SU-DHL-6 (cell line): ENCODE data around the gene SCN4A.
"Not testable (repeated sequence)": the region's sequence is repeated elsewhere in the genome, so short reads cannot be mapped to it uniquely, and the experiment has no call there.

Experiments
- CTCF ChIP-seq: fragments of 200-600 bp; sonication (generic); IDR thresholded peaks from one replicate; pipeline ENCODE4 v1.5.1; 2017; ENCODE audit warnings: antibody characterized with exemption, mild to moderate bottlenecking, low read length, moderate library complexity; ENCODE audit not compliant: insufficient read depth, poor library complexity, severe bottlenecking
- EZH2phosphoT487 ChIP-seq: fragments of 200-600 bp; sonication (generic), shearing (Covaris generic); conservative IDR thresholded peaks from 2 replicates; pipeline ENCODE4 v1.6.1; 2018; ENCODE audit warnings: mild to moderate bottlenecking, antibody characterized with exemption, low read length, moderate library complexity, mixed read lengths

DNA sequence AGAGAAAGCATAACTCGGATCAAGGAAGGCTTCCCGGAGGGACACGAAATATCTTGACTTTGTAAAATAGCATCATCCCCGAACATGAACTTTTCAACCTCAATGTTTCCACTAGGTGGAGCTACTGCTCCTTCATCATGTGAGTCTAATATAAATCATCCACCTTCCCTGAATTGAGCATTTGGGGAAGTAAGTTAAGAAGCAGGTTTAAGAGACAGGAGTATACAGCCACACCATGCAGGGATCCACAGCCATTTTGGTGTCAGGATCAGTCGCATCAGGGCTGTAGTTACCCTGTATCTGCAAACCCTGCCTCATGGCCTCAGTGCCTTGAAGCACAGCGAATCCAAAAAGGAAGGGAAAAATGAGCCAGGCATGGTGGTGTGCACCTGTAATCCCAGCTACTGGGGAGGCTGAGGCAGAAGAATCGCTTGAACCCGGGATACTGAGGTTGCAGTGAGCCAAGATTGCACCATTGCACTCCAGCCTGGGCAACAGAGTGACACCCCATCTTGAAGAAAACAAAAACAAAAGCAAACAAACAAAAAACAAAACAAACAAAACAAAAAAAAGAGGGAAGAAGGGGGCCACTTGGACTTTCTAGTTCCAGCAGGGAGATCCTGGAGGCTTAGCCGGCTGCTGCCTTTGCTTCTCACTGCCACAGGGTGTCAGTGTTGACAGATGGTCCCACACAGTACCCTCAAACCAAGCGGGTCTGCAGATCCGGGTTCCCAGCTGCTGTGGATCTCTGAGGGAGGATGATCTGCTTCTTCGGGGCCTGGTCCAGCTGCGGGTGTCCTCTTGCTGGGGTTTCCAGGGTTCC is 83.5 kb downstream of the SCN4A start:
- TF ChIP-seq CTCF: peak; percentile 32
- TF ChIP-seq EZH2phosphoT487: not testable (repeated sequence)
